ENCODE measurements around the gene COPS6.

The COPS6 gene

DNA sequence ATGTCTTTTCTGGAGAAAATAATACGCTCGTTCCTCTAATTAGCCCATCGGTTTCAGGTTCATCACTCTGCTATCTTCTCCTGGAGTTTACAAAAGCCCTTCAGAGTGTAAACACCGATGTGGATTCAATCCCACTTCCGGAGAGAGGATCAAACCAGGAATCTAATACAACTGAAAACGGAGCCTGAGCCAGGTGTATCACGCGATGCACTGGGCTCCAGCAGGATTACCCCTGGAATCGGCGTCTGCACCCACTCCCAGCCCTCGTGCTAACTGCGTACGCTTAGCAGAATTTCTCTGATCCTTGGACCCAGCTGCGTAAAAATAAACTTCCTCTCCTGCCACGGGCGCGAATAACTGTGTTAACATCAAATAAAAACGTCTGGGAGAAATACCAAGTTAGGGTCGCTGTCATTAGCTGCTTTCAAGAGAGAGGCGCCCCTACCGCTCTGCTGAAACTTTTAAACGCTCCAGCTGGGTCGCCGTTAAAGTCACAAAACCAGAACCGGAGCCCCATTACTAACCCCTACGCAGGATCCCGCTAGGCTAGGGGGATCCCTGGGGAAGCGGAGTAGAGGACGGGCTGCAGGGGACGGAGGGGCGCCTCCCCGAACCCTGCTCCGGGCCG, 7.7 kb upstream of the COPS6 start:
- DNase-seq (ENCODE audit: low spot score), result peak; percentile 44

DNA sequence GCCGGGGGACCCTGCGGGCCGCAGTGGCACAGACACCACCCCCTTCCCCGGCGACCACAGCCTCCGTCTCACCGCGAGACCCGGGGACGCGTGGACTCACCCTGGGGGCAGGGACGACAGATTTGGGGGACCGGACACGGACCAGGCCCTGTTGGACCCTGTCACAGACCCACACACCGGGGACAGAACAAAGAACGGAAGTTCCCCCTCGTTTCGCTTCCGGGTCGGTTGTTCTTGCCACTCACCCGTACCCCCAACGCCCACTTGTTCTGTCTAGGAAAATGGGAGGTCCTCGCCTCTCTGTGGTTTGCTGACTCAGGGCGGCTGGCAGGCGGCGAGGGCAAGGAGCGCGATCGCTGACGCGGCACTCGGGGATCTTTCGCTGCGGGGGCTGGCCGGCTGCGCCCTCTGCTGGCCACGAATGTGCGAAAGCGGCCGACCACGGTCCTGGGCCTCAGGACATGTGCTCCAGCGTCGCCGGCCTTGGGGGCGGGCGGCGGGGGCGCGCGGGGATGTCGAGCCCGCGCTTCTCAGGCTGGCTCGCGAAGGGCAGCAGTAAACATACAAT, 7.2 kb upstream of the COPS6 start, which contains the start of gene ZNF3:
ZNF3 (minus strand) TSS at position 189 of the 568 bp plus-strand sequence. CDS start 4,366 bp downstream, outside the sequence.
- peak; percentile 99 for DNase-seq (ENCODE audit: low spot score)

DNA sequence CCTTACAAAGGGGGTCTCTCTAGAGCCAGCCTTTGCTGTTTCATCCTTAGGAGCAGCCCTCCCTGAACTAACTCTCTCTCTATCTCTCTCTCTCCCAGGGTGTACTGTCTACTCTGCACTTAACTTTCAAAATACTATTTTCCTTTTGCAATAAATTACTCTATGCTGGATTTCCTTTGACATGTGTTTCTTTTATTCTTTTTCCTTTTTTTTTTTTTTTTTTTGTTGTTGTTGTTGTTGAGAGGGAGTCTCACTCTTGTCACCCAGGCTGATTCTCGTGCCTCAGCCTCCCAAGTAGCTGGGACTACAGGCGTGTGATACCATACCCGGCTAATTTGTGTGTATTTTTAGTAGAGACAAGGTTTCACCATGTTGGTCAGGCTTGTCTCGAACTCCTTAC, 5.8 kb upstream of the COPS6 start:
- no peak for DNase-seq (ENCODE audit: low spot score)

DNA sequence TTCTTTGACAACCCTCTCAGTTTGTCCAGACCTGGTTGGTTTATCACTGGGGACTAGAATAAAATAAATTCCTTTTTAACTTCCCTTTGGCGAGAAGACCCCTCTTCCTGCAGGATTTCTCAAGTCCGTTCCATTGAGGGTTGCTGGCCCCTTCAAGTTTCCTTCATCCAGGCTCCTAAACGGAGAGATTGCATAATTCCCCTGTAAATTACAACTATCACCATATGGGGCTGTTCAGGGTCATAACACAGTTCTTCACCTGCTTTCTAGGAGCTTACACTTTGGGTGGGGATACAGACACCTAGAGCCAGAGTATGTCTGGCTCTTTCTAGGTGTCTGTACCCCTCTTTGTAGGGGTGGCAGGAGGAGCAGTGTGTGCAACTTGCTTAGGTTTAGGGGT, 3.3 kb upstream of the COPS6 start:
- no peak for DNase-seq (ENCODE audit: low spot score)

DNA sequence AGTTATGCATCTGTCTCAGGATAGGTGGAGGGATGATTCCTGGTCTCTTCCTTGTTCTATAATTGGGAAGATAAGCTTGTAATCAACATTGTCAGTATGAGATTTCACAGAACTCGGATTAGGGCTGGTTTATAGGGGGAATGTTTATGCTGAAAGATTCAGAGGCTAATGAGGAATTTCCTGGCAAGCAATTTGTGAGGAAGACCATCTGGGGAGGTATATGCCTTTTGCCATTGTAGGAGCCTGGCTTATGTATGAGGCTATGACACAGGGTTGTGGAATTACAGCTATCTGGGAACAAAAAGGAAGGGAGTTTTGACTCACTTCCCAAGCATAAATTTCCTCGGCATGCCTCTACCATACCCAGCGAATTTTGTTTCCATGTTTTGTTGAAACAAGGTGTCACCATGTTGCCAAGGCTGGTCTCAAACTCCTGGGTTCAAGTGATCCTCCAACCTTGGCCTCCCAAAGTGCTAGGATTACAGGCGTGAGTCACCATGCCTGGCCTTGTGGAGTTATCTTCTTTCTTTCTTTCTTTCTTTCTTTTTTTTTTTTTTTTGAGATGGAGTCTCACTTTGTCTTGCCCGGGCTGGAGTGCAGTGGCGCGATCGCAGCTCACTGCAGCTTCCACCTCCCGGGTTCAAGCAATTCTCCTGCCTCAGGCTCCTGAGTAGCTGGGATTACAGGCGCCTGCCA, 1.6 kb upstream of the COPS6 start:
- peak; percentile 96 for DNase-seq (ENCODE audit: low spot score)

DNA sequence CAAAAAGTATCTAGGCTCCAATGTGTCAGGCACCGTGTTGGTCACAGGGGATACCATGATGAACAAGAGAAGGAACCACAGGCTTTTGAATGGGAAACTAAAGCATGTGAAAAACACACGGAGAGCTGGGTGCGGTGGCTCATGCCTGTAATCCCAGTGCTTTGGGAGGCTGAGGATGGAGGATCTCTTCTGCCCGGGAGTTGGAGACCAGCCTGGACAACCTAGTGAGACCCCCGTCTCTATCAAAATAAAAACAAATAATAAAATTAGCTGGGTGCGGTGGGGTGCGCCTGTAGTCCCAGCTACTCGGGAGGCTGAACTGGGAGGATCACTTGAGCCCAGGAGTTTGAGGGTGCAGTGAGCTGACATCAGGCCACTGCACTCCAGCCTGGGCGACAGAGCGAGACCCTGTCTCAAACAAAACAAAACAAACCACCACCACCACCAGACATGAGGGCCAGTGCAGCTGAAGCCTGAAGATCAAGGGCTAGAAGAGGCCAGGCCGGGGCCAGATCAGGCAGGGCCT, 611 bp upstream of the COPS6 start:
- no peak for DNase-seq (ENCODE audit: low spot score)

DNA sequence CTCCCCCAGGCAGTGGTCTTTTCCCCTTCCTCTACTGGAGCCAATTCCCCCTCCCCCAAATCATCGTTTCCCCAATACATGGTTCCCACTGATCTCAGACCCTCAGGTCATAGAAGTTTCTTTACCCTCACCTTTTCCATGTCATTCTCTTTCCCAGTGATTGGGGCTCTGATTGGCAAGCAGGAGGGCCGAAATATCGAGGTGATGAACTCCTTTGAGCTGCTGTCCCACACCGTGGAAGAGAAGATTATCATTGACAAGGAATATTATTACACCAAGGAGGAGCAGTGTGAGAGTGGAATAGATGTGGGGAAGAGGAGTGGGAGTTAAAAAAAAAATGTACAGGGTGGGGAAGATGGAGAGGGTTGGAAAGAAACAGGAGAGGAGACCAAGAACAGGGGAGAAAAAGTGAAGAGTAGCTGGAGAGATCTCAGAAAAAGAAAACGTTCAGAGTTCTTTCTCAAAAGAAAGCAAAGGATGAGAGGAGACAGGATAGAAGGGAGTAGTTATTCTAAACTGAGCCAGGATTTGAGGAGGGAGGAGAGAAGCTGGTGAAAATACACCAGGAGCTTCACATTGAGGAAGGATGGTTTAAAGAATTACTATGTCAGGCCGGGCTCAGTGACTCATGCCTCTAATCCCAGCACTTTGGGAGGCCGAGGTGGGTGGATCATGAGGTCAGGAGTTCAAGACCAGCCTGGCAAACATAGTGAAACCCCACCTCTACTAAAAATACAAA, 858 bp downstream of the COPS6 start:
- peak; percentile 43 for DNase-seq (ENCODE audit: low spot score)

DNA sequence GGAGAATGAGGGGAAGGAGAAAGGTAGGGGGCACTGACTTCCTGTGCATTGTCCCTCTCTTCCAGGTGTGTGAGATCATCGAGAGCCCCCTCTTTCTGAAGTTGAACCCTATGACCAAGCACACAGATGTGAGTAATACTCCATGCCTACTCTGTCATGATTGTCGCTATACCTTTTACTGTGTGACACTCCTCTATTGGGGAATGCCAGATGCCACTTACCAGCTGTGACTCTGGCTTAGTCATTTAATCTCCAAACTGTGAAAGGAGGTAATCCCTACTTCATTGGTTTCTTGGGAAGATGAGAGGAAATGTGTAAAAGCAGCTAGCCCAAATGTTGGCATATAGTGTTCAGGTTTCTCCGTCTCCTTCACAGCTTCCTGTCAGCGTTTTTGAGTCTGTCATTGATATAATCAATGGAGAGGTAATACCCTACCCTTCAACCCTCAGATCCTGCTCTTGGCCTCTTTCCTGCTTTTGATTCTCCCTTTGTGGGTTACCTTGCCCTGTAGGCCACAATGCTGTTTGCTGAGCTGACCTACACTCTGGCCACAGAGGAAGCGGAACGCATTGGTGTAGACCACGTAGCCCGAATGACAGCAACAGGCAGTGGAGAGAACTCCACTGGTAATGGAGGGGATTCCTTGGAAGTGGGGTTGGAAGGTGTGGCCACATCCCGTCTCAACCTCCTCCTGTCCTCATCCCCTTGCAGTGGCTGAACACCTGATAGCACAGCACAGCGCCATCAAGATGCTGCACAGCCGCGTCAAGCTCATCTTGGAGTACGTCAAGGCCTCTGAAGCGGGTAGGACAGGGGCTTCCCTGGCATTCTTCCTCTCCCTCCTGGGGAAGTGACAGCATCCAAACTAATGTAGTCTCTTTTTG, 2.0 kb downstream of the COPS6 start:
- peak; percentile 52 for DNase-seq (ENCODE audit: low spot score)

DNA sequence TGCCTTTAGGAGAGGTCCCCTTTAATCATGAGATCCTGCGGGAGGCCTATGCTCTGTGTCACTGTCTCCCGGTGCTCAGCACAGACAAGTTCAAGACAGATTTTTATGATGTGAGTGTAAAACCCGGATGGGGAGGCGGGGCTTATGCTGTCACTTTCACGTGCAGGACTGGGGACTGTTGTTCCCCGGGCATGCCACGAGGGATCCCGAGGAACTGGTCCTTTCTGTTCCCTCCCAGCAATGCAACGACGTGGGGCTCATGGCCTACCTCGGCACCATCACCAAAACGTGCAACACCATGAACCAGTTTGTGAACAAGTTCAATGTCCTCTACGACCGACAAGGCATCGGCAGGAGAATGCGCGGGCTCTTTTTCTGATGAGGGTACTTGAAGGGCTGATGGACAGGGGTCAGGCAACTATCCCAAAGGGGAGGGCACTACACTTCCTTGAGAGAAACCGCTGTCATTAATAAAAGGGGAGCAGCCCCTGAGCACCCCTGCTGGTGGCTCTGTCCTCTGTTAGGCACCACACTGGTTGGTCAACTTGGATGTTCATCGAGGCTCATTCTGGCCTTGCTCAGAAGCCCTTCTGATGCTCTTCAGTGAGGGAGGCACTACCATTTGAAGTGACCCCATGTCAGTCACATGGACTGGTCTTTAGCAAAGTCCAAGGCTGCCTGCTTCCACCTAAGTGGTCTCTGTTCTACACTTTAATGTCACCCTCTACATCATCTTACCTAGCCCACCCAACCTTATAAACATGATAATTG, 2.8 kb downstream of the COPS6 start:
- peak; percentile 48 for DNase-seq (ENCODE audit: low spot score)

DNA sequence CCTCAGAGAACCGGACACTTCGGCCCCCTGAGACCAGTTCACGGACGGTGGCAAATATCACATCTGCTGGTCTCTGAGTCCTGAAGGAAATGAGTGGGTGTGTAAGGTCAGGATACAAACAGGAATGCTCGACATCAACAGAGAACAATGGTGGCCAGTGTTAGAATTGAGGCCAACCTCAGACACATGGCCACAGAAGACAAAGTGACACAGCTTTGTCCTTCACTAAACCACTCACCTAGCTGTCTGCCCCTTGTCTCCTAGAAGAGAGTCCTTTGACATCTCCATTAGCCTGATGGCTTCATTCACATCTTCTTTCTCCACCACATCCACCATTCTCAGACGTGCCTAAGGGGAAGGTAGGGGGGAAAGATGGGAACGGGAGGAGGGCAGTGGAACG, 4.3 kb downstream of the COPS6 start:
- no peak for DNase-seq (ENCODE audit: low spot score)

DNA sequence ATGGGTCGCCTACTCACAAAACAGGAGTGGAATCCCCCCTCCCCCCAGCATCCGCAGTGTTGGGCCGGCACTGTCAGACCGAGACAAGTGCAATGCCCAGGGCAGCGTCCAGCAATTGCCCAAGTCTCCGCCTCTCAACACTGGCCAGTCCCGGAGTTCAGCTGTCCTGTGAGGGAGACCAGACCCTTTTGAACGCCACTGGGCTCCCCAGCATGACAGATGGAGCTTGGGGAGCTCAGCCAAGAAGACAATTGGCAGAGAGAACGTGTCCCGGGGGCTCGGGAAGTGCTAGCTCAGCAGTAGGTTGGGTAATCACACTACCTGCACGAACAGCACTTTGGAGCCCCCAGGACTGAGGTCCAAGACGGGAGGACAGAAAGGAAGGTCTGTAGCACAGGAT, 4.7 kb downstream of the COPS6 start:
- DNase-seq (ENCODE audit: low spot score), result no peak

DNA sequence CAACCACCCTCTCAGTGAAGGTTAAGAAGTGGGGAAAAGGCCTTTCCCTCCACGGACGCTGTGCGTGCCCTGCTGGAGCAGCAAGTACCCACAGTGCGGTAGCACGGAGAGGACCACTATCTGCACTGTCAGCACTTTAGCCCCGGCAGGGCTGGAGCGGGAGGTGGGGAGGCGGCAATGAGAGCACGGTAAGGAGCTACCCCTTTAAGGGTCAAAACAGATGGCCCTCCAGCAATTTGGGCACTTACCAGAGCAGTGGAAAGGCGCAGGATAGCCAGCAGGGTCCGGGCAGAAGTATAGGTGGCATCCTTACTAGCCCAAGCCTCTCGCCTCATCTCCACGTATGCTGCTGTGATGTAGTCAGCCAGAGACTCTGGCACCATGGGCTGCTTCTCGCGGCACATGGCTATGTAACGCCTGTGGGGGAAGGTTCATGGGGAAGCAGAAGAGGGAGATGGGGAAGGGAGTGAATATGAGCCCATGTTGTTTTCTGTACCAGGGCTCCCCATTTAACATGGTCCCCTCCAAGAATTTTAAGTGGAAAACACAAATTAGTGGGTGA, 5.2 kb downstream of the COPS6 start:
- DNase-seq (ENCODE audit: low spot score), result no peak

DNA sequence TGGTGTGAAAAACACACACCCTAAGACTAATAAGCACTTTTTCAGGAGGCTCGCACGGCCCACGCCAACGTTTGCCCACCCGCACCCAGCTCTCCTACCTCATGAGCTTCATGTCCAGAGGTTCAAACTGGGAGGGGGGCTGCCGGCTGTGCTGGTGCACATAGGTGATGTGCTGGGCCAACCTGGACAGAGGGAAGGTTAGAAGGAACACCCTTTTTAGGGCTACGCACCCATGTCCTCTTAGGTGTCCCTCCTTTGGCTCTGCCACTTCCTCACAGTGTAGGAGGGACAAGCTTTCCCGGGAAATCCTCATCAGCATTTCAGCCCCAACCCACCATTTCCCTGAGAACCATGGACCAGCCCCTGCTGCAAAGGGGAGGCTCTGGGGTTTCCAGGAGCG, 6.5 kb downstream of the COPS6 start:
- DNase-seq (ENCODE audit: low spot score), result no peak

DNA sequence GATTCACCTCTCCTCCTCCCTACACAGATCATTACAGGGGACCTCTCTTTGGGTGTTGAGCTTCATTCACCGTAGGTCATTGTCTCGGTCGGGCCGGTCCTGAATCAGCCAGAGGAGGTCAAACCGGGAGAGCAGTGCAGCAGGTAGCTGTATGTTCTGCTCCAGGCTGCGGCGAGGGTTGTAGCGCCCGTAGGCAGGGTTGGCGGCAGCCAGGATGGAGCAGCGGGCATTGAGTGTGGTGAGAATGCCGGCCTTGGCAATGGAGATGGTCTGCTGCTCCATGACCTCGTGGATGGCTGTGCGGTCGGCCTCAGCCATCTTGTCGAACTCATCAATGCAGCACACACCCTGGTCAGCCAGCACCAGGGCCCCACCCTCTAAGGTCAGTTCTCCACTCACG, 6.9 kb downstream of the COPS6 start:
- no peak for DNase-seq (ENCODE audit: low spot score)

DNA sequence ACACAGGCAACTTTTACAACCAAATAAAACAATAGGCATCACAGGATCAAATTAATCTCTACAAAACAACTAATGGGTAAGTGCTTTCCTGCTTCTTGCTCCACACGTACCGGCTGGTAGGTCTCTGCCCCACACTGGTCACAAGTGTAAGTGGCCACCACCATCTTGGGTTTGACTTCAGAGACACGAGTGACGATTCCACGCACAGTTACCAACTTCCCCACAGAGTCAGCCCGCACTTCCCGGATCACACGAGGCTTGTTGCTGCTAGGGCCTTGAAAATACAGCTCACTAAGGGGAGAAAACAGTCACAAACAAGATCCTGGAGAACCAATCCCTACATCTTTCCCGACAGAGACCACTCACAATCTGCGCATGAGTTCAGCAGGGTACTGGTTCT, 10.1 kb downstream of the COPS6 start:
- no peak for DNase-seq (ENCODE audit: low spot score)

DNA sequence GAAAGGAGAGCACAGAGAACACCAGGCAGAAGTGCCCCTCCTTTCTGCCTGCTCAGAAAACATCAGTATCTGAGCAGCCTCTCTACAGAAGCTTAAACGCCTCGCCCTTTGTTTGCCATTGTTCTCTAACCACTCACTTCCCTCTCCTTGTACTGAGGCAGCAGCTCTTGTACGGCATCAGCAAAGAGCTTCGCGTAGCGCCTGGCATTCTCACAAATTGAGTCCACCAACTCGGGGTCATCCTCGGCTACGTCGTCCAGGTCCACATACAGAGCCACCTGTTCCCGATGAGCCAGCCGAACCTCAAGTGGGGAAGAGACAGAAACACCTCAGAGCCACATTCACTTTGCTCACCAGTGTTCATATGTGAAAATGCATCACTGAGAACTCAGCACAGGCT, 10.7 kb downstream of the COPS6 start:
- no peak for DNase-seq (ENCODE audit: low spot score)

DNA sequence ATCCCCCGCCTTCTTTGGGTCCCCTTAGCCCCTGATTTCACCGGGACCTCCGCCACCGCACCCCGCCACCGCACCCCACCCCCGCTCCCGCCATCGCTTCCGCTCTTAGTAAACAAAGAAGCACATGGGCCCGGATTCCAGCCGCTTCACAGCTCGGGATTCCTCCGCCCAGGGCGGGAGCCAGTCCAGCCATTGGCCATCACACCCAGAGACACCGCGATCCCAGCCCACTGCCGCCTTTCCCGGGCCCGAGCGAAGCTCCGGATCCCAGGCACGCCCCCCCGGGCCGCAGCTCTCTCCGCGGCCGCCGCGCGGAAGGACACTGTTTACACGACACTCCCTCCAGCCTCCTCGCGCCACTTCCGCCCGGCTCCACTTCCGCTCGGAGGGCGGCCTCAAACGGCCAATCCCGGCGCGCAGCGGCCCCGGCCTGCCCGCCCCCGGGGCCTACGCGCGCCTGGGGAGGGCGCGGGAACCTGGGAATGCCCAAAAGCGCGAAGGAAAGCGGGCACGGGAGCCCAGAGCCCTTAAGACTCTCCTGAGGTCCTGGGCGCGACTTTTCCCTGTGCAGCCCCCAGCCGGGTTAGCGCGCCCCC, 11.7 kb downstream of the COPS6 start:
- DNase-seq (ENCODE audit: low spot score), result peak; percentile 99

DNA sequence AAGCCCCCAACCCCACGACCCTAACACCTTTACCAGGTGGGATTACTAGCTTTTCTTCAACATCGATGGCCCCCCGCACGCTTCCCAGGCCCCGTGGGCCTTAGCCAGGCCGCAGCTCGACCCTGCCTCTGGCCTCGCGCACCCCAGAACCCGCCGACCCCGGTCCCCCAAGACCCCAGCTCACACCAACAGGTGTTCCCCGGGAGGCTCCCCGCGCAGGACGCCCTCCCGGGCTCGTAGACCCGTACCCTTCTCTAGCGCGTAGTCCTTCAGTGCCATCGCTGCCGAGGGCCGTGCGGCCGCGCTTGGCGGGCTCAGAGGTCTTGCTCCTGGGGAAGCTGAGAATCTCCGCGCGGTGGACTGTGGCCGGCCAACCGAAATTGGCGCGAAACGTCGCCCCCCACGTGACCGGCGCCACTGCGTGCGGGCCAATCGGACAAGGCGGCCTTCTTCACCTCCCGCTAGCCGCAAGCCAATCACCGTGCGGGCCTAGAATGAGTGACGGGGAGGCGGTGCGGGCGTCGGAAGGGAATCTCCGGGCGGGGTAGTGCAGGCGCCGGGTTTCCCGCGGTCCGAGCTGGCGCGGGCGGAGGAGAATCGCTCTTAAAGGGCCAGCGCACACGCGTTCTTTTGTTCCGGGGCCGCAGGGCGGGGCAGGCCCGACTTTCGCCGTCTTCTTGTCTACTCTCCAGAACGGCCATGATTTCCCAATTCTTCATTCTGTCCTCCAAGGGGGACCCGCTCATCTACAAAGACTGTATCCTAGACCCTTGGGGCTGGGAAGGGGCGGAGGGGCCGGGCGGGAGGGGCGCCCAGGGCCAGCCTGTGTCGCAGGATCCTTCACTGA, 12.5 kb downstream of the COPS6 start, which contains the start of the genes AP4M1 and MCM7:
AP4M1 (plus strand) TSS at position 628 of the 847 bp plus-strand sequence; CDS start at position 700, 72 bp downstream.
MCM7 (minus strand) TSS at position 382 of the 847 bp plus-strand sequence; CDS start at position 279, 103 bp downstream.
- DNase-seq (ENCODE audit: low spot score), result peak; percentile 99
